Chondrocyte (in vitro differentiated cells): ENCODE measurements around the gene TGFA. TPM values are rescaled to one million over a fixed set of nuclear protein-coding genes. Genes with fewer than 3 reads are reported as not detected.
A peak's percentile ranks its signal among the peaks of the same experiment; 100 is the strongest.

Experiments
- DNase-seq: peaks from one replicate; pipeline ENCODE4 v3.0.0; 2021; ENCODE audit warnings: mixed read lengths, low spot score
- H3K27ac Mint-ChIP-seq: one replicate; pipeline ENCODE4 v1.8.0; 2021; ENCODE audit warnings: mild to moderate bottlenecking, moderate library complexity, mixed read lengths; ENCODE audit not compliant: unreplicated experiment
- H3K27me3 Mint-ChIP-seq: 2 replicates; pipeline ENCODE4 v1.8.0; 2021; ENCODE audit warnings: low read depth, mixed read lengths
- H3K36me3 Mint-ChIP-seq: 2 replicates; pipeline ENCODE4 v1.8.0; 2021; ENCODE audit warnings: low read depth, mixed read lengths
- H3K4me1 Mint-ChIP-seq: 2 replicates; pipeline ENCODE4 v1.8.0; 2021; ENCODE audit warnings: low read depth, mild to moderate bottlenecking, mixed read lengths
- H3K4me3 Mint-ChIP-seq: one replicate; pipeline ENCODE4 v1.8.0; 2021; ENCODE audit warnings: mild to moderate bottlenecking, moderate library complexity, mixed read lengths; ENCODE audit not compliant: unreplicated experiment
- H3K9me3 Mint-ChIP-seq: 2 replicates; pipeline ENCODE4 v1.8.0; 2021; ENCODE audit warnings: low read depth, mixed read lengths
- total RNA-seq: library from RNA; stranded (reverse); gene quantifications from 3 replicates; pipeline ENCODE4 v1.2.1, GENCODE V29; 2021
- TF ChIP-seq, protein P1 (sequence below): fragments of 200-600 bp; sonication (generic); IDR thresholded peaks from 2 replicates; pipeline ENCODE4 v1.5.0; 2021; ENCODE audit warnings: antibody characterized with exemption, mild to moderate bottlenecking, moderate library complexity

The TGFA gene
- total RNA-seq, 1 donor from 2014 or later, result 0.25 TPM

- no peak for DNase-seq
- TF ChIP-seq, protein P1, sequence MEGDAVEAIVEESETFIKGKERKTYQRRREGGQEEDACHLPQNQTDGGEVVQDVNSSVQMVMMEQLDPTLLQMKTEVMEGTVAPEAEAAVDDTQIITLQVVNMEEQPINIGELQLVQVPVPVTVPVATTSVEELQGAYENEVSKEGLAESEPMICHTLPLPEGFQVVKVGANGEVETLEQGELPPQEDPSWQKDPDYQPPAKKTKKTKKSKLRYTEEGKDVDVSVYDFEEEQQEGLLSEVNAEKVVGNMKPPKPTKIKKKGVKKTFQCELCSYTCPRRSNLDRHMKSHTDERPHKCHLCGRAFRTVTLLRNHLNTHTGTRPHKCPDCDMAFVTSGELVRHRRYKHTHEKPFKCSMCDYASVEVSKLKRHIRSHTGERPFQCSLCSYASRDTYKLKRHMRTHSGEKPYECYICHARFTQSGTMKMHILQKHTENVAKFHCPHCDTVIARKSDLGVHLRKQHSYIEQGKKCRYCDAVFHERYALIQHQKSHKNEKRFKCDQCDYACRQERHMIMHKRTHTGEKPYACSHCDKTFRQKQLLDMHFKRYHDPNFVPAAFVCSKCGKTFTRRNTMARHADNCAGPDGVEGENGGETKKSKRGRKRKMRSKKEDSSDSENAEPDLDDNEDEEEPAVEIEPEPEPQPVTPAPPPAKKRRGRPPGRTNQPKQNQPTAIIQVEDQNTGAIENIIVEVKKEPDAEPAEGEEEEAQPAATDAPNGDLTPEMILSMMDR, result no peak
- Mint-ChIP-seq H3K27ac (no peak overlapping the region), H3K9me3 (no peaks in the 10 kb centered on the region), H3K27me3 (peaks cover 12% of the 10 kb centered on the region), H3K4me1 (peaks cover 10% of the 10 kb centered on the region), H3K36me3 (no peaks in the 10 kb centered on the region), H3K4me3 (no peak overlapping the region)
Measured at GRCh38 chr2:70526126-70526525, 27.5 kb downstream of the TGFA start.

GRCh38 chr2:70525032-70525431 is 28.6 kb downstream of the TGFA start:
- TF ChIP-seq, protein P1, result no peak
- Mint-ChIP-seq H3K27ac (no peak overlapping the region), H3K36me3 (no peaks in the 10 kb centered on the region), H3K9me3 (no peaks in the 10 kb centered on the region), H3K4me1 (peaks cover 10% of the 10 kb centered on the region), H3K27me3 (peaks cover 18% of the 10 kb centered on the region), H3K4me3 (no peak overlapping the region)
- no peak for DNase-seq

DNA sequence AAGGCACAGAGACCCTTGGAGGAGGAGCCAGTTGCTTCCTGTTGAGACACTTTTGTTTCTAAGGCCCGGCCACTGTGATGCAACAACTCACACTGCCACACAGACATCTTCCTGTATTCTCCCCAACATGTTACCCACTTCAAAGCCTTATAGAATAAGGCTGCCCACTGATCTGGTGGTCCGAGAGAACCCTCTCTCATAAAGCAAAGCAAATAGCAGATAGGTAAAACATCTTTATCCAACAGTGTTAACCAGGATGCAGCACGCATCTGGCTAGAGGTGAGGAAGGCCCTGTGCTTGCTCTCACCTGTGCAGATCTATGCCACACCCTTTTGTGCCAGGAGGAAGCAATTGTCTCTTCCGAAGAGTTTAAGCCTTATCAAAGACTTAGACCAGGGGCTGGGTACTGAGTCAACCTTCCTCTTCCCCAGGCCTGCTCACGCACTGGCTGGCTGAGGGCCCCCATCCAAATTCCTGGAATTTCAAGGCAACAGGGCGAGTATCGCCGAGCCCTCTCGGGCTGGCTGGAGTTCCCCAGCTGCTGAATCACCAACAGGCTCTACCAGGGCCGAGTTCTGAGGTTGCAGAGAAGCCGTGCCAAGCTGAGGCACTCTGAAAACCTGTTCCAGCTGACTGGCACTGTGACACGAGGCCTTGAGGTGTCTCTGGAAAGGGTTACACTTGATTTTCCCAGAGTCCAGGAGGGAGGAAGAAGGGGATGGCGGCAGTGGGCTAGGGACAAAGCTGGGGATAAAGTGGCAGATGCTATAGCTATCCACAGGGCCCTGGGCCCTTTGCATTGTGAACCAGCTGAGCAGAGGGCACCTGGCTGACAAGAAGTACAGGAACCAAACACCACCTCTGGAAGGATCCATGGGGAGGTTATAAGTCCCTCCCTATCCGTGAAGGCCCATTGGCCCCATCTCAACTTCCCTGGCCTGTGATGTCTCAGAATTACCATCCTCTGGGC is 29.3 kb downstream of the TGFA start:
- Mint-ChIP-seq H3K27me3 (peaks cover 23% of the 10 kb centered on the region), H3K27ac (peak overlapping the region; percentile 9), H3K9me3 (no peaks in the 10 kb centered on the region), H3K4me3 (no peak overlapping the region), H3K4me1 (peaks cover 10% of the 10 kb centered on the region), H3K36me3 (no peaks in the 10 kb centered on the region)
- TF ChIP-seq, protein P1, result no peak
- DNase-seq, result no peak

DNA sequence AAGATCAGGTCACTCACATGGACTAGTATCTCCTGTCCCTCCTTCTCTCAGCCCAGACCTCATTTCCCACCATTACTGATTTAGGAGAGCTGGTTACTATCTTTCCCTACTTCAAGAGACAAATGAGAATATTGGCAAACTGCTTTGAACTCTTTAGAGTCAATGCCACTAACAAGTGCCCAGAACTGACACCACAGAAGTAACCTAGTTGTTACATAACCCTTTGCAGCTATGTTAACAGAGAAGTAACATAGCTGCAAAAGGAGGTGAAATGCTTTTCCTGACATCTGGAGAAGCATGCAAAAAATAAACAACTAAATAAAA is 30.0 kb downstream of the TGFA start:
- no peaks in the 10 kb centered on the region for H3K9me3 Mint-ChIP-seq
- H3K4me1 Mint-ChIP-seq, result peaks cover 10% of the 10 kb centered on the region
- DNase-seq, result no peak
- no peaks in the 10 kb centered on the region for H3K36me3 Mint-ChIP-seq
- no peak overlapping the region for H3K27ac Mint-ChIP-seq
- TF ChIP-seq, protein P1, result no peak
- peaks cover 25% of the 10 kb centered on the region for H3K27me3 Mint-ChIP-seq
- no peak overlapping the region for H3K4me3 Mint-ChIP-seq

DNA sequence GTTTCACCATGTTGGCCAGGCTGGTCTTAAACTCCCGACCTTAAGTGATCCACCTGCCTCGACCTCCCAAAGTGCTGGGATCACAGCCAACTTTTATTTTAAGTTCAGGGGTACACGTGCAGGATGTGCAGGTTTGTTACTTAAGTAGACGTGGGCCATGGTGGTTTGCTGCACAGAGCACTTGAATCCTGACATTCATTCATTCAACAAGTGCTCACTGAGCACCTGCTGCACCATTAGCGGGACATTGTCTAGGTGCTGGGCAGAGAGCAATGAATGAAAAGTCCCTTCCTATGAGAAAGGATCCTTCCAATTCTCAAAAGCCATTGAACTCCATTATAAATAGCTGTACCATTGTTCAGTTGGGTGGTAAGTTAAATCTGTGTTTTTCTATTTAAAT is 31.0 kb downstream of the TGFA start:
- TF ChIP-seq, protein P1, result no peak
- Mint-ChIP-seq H3K27me3 (peaks cover 25% of the 10 kb centered on the region), H3K27ac (no peak overlapping the region), H3K4me1 (peaks cover 10% of the 10 kb centered on the region), H3K4me3 (no peak overlapping the region), H3K36me3 (no peaks in the 10 kb centered on the region), H3K9me3 (no peaks in the 10 kb centered on the region)
- no peak for DNase-seq
